ENCODE results near the gene NFIB.

GRCh38 chr9:14052359-14052758 is 261.6 kb downstream of the NFIB start:
- TF ChIP-seq EZH2 (IDR thresholded peaks at IDR 0.05; ENCODE audit: borderline replicate concordance, low read depth, low read length, severe bottlenecking) (no peak), CTCF (IDR thresholded peaks at IDR 0.05; ENCODE audit: extremely low read depth in 1 of 2, insufficient read depth in 1 of 2, low read depth in 1 of 2, low read length in 2 of 2) (no peak), POLR2A (IDR thresholded peaks at IDR 0.05; ENCODE audit: low read depth, low read length) (no peak)

Measured in endothelial cell of umbilical vein (primary cell).